Stimulated activated CD4-positive, alpha-beta T cell treated with anti-CD3 and anti-CD28 coated beads, Interleukin-1b, Interleukin-23, amount 100 ng/mL, for 1 hour (primary cell): ENCODE measurements around the gene GMPR.

ENCODE experiments used
- DNase-seq, 2 donors: peaks; one replicate each; pipeline ENCODE4 v3.0.0-alpha.2; 2020; ENCODE audit warnings: low read depth in 2 of 2

GMPR gene

GRCh38 chr6:16271428-16271827 is 33.0 kb downstream of the GMPR start:
- DNase-seq, result no peak

- no peak for DNase-seq
Observed at GRCh38 chr6:16272201-16272600, 33.8 kb downstream of the GMPR start.

- DNase-seq, result no peak
Observed at GRCh38 chr6:16273256-16273655, 34.9 kb downstream of the GMPR start.

- DNase-seq, result no peak
Observed at GRCh38 chr6:16274483-16274882, 36.1 kb downstream of the GMPR start.

GRCh38 chr6:16274885-16275589 is 36.6 kb downstream of the GMPR start:
- no peak for DNase-seq

GRCh38 chr6:16277101-16277981 is 39.0 kb downstream of the GMPR start:
- DNase-seq, result no peak

GRCh38 chr6:16278048-16278724 is 39.8 kb downstream of the GMPR start:
- no peak for DNase-seq

- no peak for DNase-seq
Observed at GRCh38 chr6:16278750-16279149, 40.4 kb downstream of the GMPR start.

- no peak for DNase-seq
Observed at GRCh38 chr6:16279243-16279642, 40.9 kb downstream of the GMPR start.

GRCh38 chr6:16282370-16282769 is 44.0 kb downstream of the GMPR start:
- DNase-seq, result no peak

GRCh38 chr6:16284472-16284871 is 46.1 kb downstream of the GMPR start:
- DNase-seq, result no peak

- no peak for DNase-seq
Observed at GRCh38 chr6:16285467-16286150, 47.2 kb downstream of the GMPR start.

- peak in 1 of 2 donors; percentile 3 for DNase-seq
Observed at GRCh38 chr6:16286151-16286522, 47.8 kb downstream of the GMPR start.

GRCh38 chr6:16288163-16288562 is 49.8 kb downstream of the GMPR start:
- DNase-seq, result no peak

- DNase-seq, result no peak
Observed at GRCh38 chr6:16291739-16292138, 53.4 kb downstream of the GMPR start.

- DNase-seq, result no peak
Observed at GRCh38 chr6:16292432-16292831, 54.0 kb downstream of the GMPR start.

- DNase-seq, result no peak
Observed at GRCh38 chr6:16292942-16293341, 54.6 kb downstream of the GMPR start.

- no peak for DNase-seq
Observed at GRCh38 chr6:16294371-16294770, 56.0 kb downstream of the GMPR start.

- DNase-seq, result no peak
Observed at GRCh38 chr6:16295060-16295459, 56.7 kb downstream of the GMPR start.

- no peak for DNase-seq
Observed at GRCh38 chr6:16295471-16295870, 57.1 kb downstream of the GMPR start.

GRCh38 chr6:16296061-16296670 is 57.8 kb downstream of the GMPR start:
- no peak for DNase-seq

GRCh38 chr6:16299861-16300260 is 61.5 kb downstream of the GMPR start:
- no peak for DNase-seq
